HFFc6 (cell line): Measurements from ENCODE around the gene ZCCHC4. TPM values are rescaled to one million over a fixed set of nuclear protein-coding genes. Genes with fewer than 3 reads are reported as not detected.

ENCODE experiments used
- DNase-seq: peaks from one replicate; pipeline ENCODE4 v3.0.0-alpha.2; 2018
- H3K27ac Mint-ChIP-seq: 2 replicates; pipeline ENCODE4 v1.8.0; 2020; ENCODE audit warnings: mild to moderate bottlenecking, mixed read lengths
- H3K27me3 Mint-ChIP-seq: 2 replicates; pipeline ENCODE4 v1.8.0; 2021; ENCODE audit warnings: mild to moderate bottlenecking, moderate library complexity, mixed read lengths; ENCODE audit not compliant: insufficient read depth
- H3K36me3 Mint-ChIP-seq: 2 replicates; pipeline ENCODE4 v1.8.0; 2021; ENCODE audit warnings: low read depth, mixed read lengths
- H3K4me1 Mint-ChIP-seq: 2 replicates; pipeline ENCODE4 v1.8.0; 2020; ENCODE audit warnings: low read depth, mixed read lengths
- H3K4me3 Mint-ChIP-seq: 2 replicates; pipeline ENCODE4 v1.8.0; 2020; ENCODE audit warnings: mild to moderate bottlenecking, moderate library complexity, mixed read lengths
- H3K9me3 Mint-ChIP-seq: 2 replicates; pipeline ENCODE4 v1.8.0; 2020; ENCODE audit warnings: mild to moderate bottlenecking, mixed read lengths
- total RNA-seq, 6 experiments: library from RNA; stranded (reverse); fragmentation: NEBNext Ultra II Directional; extraction: Animal tissue kit (Norgen Biotek cat#: 25700); gene quantifications; 2 replicates in 1 of 6; 3 replicates in 5 of 6; pipeline ENCODE4 v1.2.3, GENCODE V29; 2021
- TF ChIP-seq, protein P1 (sequence below): fragments of 200-600 bp; sonication (generic); IDR thresholded peaks from 2 replicates; pipeline ENCODE4 v1.5.0; 2021; ENCODE audit warnings: antibody characterized with exemption, mild to moderate bottlenecking

The ZCCHC4 gene
- total RNA-seq, 6 experiments from 2014 or later = 8.3 to 11.0 (median 9.1) TPM

DNA sequence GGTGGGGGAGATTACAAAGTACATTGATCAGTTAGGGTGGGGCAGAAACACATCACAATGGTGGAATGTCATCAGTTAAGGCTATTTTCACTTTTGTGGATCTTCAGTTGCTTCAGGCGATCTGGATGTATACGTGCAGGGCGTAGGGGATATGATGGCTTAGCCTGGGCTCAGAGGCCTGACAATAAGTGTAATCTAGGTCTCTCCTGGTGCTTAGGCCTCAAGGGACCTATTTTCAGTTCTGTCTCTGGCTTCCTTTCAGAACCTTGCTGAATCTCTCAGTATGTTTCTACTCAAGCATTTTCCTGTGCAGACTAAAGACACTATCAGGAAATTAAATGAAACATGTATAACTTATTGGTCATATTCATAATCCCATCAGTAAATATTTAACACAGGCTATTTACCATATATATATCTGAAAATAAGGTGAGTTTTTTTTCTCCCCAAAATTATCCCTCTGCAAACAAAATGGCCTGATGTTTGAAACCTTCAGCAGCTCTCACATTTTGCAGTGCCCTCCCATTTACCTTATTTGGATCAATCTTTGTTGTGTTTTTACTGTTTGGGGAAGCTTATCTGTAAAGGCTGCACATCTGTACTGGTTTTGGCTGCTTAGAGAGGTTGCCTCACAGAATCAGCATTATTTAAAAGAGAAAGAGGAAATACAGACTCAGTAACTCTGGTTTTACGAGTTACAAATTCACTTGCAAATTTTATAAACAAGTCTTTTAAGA is 2.3 kb upstream of the ZCCHC4 start:
- no peak for DNase-seq
- Mint-ChIP-seq H3K4me1 (peaks cover 52% of the 10 kb centered on the region), H3K4me3 (peak overlapping the region; percentile 55), H3K27ac (peak overlapping the region; percentile 2; the same call in 1 of the 2 replicates), H3K9me3 (no peaks in the 10 kb centered on the region), H3K36me3 (no peaks in the 10 kb centered on the region), H3K27me3 (peaks cover 8% of the 10 kb centered on the region)
- TF ChIP-seq, protein P1, sequence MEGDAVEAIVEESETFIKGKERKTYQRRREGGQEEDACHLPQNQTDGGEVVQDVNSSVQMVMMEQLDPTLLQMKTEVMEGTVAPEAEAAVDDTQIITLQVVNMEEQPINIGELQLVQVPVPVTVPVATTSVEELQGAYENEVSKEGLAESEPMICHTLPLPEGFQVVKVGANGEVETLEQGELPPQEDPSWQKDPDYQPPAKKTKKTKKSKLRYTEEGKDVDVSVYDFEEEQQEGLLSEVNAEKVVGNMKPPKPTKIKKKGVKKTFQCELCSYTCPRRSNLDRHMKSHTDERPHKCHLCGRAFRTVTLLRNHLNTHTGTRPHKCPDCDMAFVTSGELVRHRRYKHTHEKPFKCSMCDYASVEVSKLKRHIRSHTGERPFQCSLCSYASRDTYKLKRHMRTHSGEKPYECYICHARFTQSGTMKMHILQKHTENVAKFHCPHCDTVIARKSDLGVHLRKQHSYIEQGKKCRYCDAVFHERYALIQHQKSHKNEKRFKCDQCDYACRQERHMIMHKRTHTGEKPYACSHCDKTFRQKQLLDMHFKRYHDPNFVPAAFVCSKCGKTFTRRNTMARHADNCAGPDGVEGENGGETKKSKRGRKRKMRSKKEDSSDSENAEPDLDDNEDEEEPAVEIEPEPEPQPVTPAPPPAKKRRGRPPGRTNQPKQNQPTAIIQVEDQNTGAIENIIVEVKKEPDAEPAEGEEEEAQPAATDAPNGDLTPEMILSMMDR = no peak

DNA sequence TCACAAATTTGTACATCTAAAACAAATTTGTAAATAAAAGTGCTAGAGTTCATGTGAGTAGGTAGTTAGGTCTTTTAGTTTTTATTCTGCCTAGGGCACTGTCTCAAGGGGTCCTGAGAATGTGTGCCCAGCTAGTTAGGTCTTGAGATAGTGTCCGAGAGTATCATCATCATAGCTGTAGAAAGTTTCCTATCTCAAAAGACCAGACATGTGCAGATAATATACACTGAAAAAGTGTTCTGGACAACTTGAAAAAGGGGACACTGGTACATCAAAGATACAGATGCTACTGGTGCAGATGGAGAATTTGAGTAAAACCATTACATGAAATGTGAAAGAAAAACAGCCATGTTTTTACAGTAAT is 1.8 kb upstream of the ZCCHC4 start:
- Mint-ChIP-seq H3K9me3 (no peaks in the 10 kb centered on the region), H3K4me1 (peaks cover 52% of the 10 kb centered on the region), H3K27ac (no peak overlapping the region), H3K27me3 (peaks cover 8% of the 10 kb centered on the region), H3K4me3 (peak overlapping the region; percentile 55), H3K36me3 (peaks cover 5% of the 10 kb centered on the region; the same call in 1 of the 2 replicates)
- DNase-seq = no peak
- TF ChIP-seq, protein P1 = no peak

DNA sequence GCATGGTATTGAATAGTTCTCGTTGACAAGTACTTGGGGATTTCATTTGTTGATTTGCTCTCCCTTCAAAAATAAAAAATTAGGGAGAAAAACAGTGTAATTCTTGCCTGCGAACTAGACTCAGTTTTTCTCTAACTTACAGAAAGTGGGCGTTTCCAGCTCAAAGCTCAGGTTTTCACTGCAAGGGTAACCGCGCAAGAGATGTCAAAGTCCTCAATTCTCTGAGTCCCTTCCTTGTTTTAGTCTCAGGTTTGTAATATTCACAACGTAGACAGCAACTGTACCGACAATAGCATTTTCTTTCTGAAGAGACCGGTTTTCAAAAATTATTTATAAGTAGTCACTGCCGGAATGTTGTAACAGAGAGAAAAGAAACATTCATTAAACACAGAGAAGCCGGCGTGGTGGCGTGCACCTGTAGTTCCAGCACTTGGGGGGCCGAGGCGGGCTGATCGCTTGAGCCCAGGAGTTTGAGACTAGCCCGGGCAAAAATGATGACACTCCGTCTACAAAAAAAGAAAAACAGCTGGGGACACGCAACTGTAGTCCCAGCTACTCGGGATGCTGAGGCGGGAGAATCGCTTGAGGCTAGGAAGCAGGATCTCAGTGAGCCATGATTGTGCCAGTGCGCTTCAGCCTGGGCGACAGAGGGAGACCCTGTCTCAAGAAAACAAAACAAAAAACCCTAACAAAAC is 774 bp downstream of the ZCCHC4 start:
- TF ChIP-seq, protein P1 = no peak
- H3K36me3 Mint-ChIP-seq = peaks cover 24% of the 10 kb centered on the region
- H3K27ac Mint-ChIP-seq = peak overlapping the region; percentile 97
- no peak for DNase-seq
- H3K27me3 Mint-ChIP-seq = peaks cover 1% of the 10 kb centered on the region
- H3K9me3 Mint-ChIP-seq = no peaks in the 10 kb centered on the region
- H3K4me3 Mint-ChIP-seq = peak overlapping the region; percentile 100
- H3K4me1 Mint-ChIP-seq = peaks cover 64% of the 10 kb centered on the region

DNA sequence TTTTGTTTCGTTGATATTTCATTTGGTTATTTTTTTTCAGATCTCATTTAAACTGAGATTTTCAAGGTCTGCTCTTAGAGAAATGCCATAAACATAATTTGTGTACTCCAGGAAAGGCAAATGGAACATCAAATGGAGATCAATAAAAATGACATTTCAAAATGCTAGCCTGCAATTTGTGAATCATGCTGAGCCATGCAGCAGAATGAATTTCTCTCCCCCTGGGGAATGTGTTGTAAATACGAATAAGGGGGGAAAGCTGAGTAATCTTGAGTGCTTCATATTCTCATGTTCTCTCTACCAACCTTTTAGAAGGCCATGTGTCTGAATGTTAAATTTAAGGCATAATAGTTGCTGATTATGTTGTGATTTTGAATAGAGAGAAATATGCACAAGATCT is 7.8 kb downstream of the ZCCHC4 start:
- peaks cover 47% of the 10 kb centered on the region for H3K4me1 Mint-ChIP-seq
- peak overlapping the region; percentile 61 for H3K4me3 Mint-ChIP-seq
- TF ChIP-seq, protein P1 = no peak
- H3K27ac Mint-ChIP-seq = peak overlapping the region; percentile 90
- peak; percentile 25 for DNase-seq
- H3K36me3 Mint-ChIP-seq = peaks cover 27% of the 10 kb centered on the region
- H3K27me3 Mint-ChIP-seq = peaks cover 2% of the 10 kb centered on the region; the same call in 1 of the 2 replicates
- no peaks in the 10 kb centered on the region for H3K9me3 Mint-ChIP-seq

DNA sequence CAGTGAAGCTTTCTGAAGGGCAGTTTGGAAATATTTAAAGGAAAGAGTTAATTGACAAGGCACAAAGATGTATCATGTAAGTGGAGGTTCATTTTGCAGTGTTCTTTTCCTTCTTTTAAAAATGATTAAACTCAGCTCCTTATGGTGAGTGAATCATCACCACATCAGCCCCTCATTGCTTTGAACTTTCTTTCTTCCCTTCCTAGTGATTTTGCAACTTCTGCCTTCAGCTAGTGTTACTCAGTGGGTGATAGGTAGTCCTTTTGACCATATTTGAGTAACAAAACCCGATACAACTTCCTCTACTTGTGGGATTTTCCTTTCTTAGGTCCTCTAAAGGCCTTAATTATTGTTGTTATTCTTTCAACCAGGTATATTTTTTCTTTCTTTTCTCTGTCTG is 8.2 kb downstream of the ZCCHC4 start:
- peak overlapping the region; percentile 61 for H3K4me3 Mint-ChIP-seq
- H3K27ac Mint-ChIP-seq = peak overlapping the region; percentile 90
- H3K9me3 Mint-ChIP-seq = no peaks in the 10 kb centered on the region
- peaks cover 23% of the 10 kb centered on the region for H3K36me3 Mint-ChIP-seq
- DNase-seq = peak; percentile 82
- peaks cover 2% of the 10 kb centered on the region; the same call in 1 of the 2 replicates for H3K27me3 Mint-ChIP-seq
- H3K4me1 Mint-ChIP-seq = peaks cover 47% of the 10 kb centered on the region
- TF ChIP-seq, protein P1 = no peak
